HG03064 (cell line): ENCODE data around the gene OLFML1.
"Not testable (repeated sequence)": the region's sequence is repeated elsewhere in the genome, so short reads cannot be mapped to it uniquely, and the experiment has no call there.

Experiments
- ATAC-seq: cut with Tn5 transposase; IDR thresholded peaks from one replicate; pipeline ENCODE4 v1.9.1; 2021; ENCODE audit warnings: low read depth; ENCODE audit not compliant: unreplicated experiment

OLFML1 gene

DNA sequence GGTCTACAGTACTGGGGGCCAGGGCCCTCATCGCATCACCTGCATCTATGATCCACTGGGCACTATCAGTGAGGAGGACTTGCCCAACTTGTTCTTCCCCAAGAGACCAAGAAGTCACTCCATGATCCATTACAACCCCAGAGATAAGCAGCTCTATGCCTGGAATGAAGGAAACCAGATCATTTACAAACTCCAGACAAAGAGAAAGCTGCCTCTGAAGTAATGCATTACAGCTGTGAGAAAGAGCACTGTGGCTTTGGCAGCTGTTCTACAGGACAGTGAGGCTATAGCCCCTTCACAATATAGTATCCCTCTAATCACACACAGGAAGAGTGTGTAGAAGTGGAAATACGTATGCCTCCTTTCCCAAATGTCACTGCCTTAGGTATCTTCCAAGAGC is 24.7 kb downstream of the OLFML1 start:
- ATAC-seq, result no peak

GRCh38 chr11:7511401-7511800 is 26.1 kb downstream of the OLFML1 start:
- no peak for ATAC-seq

- peak; percentile 66 for ATAC-seq
These were observed 27.4 kb downstream of the OLFML1 start for GRCh38 chr11:7512525-7513233.

- ATAC-seq, result peak; percentile 60
These were observed 28.2 kb downstream of the OLFML1 start, which contains the start of gene PPFIBP2 for GRCh38 chr11:7513234-7514098. PPFIBP2 (plus strand) TSS chr11:7513999; CDS start chr11:7549476, 35,477 bp downstream.

DNA sequence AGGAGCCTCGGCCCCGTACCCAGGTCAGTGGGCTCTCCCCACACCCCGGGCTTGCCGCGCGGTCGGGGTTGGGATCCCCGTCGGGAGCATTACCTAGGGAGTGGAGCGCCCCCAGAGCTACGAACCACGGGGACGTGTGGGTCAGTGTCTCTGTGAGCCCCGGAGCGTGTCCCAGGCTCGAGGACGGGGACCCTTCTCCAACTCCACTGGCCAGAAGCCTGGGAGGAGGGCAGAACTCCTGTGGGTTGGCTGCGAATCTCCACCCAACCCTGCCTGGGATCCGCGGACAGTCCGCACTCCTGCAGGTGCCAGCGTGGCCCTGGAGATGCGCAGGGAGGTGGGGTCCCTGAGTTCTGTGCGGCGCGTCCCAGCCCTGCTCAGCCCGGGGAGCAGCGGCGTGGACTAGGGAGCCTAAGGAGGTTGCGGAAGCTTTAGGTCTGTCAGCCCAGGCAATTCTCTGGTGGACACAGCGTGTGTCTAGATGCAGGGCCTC is 28.8 kb downstream of the OLFML1 start:
- no peak for ATAC-seq

DNA sequence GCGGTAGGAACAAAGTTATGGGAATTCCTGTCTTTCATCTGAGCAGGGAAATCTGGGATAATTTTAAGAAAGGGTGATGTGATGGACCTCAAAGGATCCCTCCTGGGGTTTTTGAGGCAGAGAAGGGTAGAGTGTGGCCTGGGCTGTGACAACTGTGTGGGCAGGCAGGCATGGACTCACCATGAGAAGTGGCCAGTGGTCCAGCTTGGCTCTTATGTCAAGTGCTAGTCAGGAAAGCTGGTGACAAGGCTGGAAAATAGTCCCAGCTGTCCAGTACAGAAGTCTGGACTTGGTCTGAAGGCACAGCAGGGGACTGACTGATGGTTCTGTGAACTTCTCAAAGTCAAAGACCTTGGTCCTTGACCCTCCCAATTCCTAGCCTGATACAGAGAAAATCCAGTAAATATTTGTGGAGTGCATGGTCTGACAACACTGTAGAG is 30.2 kb downstream of the OLFML1 start:
- no peak for ATAC-seq

GRCh38 chr11:7516475-7516874 is 31.2 kb downstream of the OLFML1 start:
- ATAC-seq, result no peak

- not testable (repeated sequence) for ATAC-seq
These were observed 32.4 kb downstream of the OLFML1 start for GRCh38 chr11:7517743-7518142.

GRCh38 chr11:7518811-7519562 is 33.7 kb downstream of the OLFML1 start:
- ATAC-seq, result no peak

DNA sequence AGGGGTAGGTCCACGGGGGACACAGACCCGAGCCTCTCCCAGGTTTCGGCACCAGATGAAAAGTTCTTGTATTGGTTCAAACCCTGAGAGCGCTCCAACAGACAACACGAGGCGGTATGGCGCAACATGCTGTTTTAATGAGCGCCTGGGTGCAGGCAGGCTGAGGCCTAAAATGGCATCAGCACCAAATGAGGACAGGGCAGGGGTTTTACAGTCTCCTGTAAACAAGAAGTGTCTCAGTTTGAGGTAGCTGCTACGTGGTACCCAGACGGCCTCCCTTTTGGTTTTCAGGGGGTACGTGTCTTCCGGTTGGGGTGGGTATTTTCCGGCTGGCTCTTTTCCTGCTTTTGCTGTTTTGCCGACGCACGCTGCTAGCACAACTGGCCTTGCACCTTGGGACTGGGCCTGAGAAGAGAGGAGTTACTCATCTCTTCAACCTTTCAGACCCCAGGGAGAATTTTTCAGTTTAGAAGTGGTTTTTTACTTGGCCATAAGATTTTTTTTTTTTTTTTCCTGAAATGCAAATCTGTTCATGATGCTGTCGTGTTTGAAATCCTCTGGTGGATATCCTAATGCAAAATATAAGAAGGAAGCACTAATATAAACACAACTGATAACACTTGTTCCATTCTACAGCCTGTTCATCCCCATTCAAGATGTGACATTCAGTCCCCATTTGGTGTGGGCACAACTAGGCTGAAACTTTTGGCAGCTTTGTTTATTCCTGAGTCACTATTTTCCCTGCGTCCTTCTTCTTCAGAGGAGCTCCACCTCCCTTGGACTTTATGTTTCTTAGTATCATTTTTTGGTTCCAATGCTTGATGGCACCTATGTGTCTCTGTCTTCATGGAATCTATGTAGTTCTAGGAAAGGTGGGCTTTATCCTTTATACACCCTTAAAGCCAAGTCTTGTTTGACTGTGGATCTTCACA is 35.0 kb downstream of the OLFML1 start:
- peak; percentile 55 for ATAC-seq

GRCh38 chr11:7520981-7521487 is 35.7 kb downstream of the OLFML1 start:
- peak; percentile 79 for ATAC-seq

DNA sequence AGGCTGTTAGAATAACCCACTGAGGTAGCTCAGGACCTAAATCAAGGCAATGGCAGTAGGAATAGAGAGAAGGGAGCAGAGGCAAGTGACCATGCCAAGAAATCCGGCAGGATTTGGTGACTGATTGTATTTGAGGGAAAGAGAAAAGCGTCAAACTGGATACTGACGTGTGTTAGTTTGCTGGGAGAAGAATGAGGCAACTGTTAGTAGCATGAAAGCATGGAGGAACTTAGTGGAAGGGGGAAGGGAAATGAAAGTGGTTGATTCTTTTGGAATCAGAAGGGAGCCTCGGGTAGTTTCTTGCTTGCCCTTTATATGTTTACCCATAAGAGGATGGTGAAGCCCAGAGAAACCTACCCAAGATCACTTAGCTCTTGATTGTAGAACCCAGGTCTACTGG is 36.8 kb downstream of the OLFML1 start:
- ATAC-seq, result no peak

GRCh38 chr11:7522546-7522945 is 37.2 kb downstream of the OLFML1 start:
- ATAC-seq, result no peak

DNA sequence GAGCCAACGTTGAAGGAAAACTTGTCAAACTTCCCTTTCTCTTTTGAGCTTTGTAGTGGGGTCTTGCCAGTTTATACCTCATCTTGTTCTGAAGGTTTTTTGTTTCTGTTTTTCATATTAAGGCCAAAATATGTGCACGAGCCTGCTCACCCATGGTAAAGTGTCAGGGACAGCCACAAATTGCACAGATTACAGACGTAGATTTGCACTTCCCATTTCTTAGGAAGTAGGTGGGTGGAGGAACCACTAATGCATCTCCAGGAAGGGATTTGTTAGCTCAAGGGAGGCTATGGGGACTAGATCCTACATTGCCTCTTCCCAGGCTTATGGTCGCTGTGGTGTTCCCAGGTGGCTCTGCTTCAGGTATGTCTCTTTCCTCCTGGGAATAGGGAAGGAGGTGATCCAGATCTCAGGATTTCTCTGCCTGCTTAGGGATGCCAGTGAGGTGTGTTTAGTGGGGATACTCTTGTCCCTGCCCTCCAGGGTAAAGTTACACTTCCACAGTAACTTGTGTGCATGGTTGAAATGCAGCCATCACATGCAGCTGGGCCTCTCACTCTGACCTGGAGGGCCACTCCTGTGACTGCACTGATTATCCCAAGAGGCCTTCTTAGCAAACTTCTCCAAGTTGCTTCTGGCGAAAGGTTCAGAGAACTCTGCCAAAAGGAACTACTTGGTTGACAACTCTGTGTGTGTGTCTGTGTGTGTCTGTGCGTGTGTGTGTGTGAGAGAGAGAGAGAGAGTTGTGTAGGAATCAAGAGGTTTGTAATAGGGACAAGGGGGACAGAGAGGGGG is 38.3 kb downstream of the OLFML1 start:
- ATAC-seq, result no peak

DNA sequence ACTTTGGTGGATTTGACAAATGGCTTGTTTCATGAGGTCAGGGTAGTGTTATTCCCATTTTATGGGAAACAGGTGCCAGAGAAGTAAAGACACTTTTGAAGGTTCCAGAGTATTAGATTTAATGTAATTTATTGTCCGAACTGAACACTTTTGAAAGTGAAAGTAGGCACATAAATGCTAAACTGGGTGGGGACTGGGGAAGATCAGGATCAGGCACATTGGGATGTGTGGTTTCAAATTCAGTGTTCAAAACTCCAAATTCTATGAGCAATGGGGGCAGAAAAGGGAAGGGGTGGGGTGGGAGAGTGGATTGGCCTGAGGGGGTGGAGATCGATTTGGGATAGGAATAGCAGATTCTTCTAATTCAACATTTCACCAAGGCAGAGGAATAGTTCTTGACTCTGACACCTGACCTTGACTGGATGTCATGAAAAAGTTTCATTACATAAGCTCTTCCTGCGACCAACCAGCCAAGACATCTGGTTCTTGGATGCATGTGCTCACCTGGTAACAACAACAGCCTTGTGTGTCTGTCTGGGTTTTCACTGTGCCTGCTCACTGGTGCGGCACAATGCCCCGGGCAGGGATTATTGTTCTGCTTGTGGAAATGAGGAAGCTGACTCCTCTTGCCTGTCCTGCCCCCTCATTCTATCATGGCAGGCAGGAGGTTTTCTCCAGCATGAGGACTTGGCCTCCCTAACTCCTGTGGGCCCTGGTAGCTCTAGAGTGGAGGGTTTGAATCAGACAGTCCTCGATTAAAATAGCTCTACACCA is 39.3 kb downstream of the OLFML1 start:
- no peak for ATAC-seq

- no peak for ATAC-seq
These were observed 40.1 kb downstream of the OLFML1 start for GRCh38 chr11:7525424-7525823.

DNA sequence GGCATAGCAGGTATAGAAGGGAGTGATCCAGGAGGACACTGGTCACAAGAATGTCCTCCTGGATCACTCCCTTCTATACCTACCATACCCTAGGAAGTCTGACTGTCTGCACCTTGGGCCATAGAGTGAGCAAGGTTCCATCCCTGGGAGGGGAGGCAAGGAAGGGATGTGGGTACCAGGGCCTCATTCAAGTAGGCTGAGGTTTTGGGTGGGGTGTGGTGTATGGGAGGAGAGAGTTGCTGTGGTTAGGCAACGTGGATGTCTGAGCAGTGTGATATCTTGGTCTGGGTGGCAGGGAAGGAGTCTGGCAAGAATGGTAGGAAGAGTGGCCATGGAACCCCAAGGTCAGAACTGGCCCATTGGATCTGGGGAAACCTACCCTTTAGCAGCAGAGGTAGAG is 41.7 kb downstream of the OLFML1 start:
- no peak for ATAC-seq

DNA sequence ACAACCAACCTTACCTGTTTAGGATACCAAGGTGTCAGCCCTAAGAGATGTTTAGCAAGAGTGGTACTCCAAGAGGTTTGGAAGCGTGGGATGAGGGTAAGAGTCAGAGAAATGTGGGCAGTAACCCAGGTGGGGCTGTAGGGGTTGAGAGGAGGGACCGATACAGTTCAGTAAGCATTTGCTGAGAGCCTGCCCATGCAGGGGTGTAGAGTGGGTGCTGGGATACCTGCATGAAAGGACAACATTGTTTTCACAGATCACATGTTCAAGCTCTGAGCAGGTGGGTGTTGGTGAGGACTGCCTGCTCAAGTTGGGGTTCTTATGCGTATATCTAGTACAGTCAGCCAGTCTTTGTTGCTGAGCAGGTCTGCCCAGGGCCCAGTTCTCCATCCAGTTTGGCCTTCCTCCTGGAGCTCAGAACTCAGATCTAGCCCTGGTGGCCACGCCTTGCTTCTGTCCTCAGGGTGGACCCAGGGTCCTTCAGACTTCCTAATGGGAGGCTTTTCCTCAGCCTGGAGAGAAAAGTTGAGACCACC is 43.3 kb downstream of the OLFML1 start:
- no peak for ATAC-seq
